Coronary artery (tissue), 2 donors: Measurements from ENCODE around the gene MMP23B.
"Not testable (repeated sequence)": the region's sequence is repeated elsewhere in the genome, so short reads cannot be mapped to it uniquely, and the experiment has no call there.

Experiments used
- DNase-seq: peaks from one replicate; pipeline ENCODE4 v3.0.0-alpha.2; 2017; ENCODE audit warnings: low spot score
- H3K27ac ChIP-seq, 2 donors: fragments of 200-600 bp; sonication (generic); one replicate each; pipeline ENCODE4 v1.5.1; 2016 to 2019
- H3K4me3 ChIP-seq: fragments of 200-600 bp; sonication (generic); 2 replicates; pipeline ENCODE4 v1.5.1; 2016; ENCODE audit warnings: mild to moderate bottlenecking, moderate library complexity
- TF ChIP-seq, protein P1 (sequence below): fragments of 200-600 bp; sonication (generic); IDR thresholded peaks from one replicate; pipeline ENCODE4 v1.5.1; 2019; ENCODE audit warnings: antibody characterized with exemption

MMP23B gene

DNA sequence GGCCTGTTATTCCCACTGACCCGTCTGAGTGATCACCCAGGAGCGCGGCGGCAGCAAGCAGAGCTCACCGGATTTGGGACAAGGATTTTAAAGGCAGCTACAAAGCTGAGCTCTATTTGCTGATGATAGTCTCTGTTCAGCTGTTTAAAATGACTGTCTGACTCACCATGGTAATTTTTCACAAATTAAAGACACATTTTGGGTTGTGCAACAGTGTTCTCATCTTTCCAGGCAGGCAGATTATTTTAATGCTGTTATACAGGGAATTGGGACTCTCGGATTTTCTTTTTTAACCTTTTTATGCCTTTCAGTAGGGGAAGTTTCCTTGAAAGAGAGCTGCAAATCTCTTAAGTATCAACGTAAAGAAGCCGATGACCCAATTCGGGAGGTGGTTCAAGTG is 30.4 kb downstream of the MMP23B start:
- H3K27ac ChIP-seq: peak overlapping the region in 1 of 2 donors; percentile 10
- H3K4me3 ChIP-seq, DNase-seq: not testable (repeated sequence)

DNA sequence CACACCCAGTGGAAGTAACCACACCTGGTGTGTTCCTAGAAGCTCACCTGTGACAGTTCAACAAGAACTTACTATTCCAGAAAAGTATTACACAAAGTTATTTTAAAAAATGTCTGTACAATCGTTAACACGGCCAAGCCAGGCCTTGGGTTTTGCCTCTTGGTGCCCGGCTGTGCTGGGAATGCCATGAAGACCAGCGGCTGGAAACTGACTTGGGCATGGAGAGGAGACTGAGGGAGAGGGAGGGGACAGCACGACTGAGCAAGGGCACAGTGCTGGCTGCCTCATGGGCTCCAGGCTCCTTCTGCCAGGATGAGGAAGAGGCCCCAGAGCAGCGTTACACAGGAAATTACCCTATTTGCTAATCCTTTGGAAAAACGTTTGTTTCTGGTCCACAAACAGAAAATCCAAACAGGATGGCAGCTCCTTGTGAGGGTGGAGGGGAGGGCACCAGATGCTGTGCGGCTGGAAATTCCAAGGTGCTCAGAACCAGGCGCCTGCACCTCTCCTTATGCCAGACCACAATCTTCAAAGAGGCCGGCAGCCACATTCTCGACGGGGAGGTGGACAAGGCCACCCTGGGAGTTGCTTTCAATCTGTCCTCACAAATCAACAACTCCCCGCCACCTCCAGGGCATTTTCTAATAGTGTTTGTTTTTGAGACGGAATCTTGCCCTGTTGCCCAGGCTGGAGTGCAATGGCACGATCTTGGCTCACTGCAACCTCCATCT is 31.0 kb downstream of the MMP23B start:
- DNase-seq, H3K4me3 ChIP-seq: not testable (repeated sequence)
- H3K27ac ChIP-seq: peak overlapping the region in 1 of 2 donors; percentile 10

DNA sequence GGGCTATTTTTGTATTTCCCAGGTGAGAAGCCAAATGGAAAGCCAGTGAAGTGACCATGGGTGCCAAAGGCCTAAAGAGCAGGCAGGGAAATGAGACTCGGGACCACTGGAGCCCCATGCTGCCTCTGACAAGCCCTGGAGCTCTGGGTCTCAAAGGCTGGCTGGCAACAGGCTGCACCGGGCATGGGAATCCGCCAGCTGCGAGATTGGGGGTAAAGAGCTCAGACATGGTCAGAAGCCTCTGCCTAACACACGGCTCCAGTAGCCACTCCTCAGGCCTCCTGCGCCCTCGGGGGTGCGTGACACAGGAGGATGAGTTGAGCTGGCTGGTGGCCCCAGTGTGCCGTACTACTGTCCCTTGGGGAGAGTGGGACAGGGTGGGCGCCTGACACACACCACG is 32.3 kb downstream of the MMP23B start:
- not testable (repeated sequence) for H3K4me3 ChIP-seq, DNase-seq, H3K27ac ChIP-seq

DNA sequence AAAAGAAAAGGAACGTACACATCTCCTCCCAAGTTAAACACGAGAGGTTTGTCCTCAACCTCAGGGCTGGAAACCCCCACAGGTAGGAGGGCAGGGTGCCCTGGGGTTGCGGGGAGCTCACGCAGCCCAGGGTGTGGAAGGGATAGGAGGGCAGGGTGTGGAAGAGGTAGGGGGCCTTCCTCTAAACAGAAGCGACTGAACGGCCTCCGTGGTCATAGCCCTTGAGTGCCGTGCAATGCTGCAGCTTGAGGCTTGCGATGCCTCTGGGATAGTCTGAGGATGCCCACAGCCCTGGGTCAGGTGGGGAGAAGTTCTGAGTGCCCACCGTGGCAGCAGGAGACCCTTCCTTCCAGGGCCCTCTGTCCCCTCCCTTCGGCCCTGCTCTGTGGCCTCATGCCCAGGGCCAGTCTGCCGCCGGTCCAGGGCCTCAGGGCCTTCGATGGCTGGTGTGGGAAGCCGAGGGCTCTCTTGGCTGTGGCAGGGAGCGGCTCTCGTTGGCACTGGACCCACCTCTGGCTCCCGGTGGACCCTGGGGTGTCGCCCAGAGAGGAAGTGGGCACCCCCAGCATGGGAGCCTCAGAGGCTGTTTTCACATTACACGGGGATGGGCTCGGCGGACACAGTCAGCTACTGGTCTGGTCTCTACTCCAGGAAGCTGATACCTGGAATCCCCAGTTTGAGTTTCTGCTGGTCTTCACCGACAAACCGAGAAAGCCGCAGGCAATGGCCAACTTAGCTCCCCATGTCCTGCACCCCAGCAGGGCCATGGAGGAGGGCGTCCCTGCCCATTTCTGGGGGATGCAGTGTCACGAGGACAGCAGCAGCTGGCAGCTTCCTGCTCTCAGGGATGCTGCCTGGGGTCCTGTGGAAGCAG is 33.2 kb downstream of the MMP23B start:
- no peak for DNase-seq

DNA sequence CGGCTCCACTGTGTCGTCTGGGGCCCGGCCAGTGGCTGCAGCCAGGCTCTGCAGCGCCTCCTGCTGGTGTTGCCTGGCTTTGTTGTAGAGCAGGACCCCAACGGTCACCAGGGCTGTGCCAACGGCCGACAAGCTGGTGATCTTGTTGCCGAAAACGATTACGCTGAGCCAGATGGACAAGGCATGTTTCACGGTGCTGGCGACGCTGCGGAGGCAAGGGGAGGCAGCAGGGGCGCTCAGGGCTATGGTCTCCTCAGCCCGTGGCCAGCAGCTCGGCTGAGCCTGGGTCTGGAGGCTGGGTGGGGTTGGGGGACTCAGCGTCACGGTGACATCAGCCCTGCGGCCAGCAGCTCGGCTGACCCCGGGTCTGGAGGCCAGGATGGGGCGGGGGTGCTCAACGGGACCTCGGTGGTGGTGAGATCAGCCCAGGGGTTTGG is 33.9 kb downstream of the MMP23B start:
- Histone ChIP-seq H3K27ac (no peak overlapping the region), H3K4me3 (no peak overlapping the region)
- no peak for DNase-seq
- TF ChIP-seq, protein P1, sequence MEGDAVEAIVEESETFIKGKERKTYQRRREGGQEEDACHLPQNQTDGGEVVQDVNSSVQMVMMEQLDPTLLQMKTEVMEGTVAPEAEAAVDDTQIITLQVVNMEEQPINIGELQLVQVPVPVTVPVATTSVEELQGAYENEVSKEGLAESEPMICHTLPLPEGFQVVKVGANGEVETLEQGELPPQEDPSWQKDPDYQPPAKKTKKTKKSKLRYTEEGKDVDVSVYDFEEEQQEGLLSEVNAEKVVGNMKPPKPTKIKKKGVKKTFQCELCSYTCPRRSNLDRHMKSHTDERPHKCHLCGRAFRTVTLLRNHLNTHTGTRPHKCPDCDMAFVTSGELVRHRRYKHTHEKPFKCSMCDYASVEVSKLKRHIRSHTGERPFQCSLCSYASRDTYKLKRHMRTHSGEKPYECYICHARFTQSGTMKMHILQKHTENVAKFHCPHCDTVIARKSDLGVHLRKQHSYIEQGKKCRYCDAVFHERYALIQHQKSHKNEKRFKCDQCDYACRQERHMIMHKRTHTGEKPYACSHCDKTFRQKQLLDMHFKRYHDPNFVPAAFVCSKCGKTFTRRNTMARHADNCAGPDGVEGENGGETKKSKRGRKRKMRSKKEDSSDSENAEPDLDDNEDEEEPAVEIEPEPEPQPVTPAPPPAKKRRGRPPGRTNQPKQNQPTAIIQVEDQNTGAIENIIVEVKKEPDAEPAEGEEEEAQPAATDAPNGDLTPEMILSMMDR: peak; percentile 28

More for the DNA sequence above, 33.2 kb downstream of the MMP23B start:
- Histone ChIP-seq H3K27ac (no peak overlapping the region), H3K4me3 (no peak overlapping the region)
- TF ChIP-seq, protein P1: no peak

DNA sequence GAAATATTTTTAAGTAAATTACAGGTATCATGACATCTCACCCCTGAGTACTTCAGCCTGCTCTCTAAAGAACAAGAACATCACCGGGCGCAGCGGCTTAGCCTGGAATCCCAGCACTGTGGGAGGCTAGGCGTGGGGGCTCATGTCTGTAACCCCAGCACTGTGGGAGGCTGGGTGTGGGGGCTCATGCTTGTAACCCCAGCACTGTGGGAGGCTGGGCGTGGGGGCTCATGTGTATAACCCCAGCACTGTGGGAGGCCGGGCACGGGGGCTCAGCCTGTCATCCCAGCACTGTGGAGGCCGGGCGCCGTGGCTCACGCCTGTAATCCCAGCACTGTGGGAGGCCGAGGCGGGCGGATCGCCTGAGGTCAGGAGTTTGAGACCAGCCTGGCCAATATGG is 34.6 kb downstream of the MMP23B start:
- H3K27ac ChIP-seq: no peak overlapping the region
- TF ChIP-seq, protein P1: no peak
- no peak for DNase-seq
- no peak overlapping the region for H3K4me3 ChIP-seq

DNA sequence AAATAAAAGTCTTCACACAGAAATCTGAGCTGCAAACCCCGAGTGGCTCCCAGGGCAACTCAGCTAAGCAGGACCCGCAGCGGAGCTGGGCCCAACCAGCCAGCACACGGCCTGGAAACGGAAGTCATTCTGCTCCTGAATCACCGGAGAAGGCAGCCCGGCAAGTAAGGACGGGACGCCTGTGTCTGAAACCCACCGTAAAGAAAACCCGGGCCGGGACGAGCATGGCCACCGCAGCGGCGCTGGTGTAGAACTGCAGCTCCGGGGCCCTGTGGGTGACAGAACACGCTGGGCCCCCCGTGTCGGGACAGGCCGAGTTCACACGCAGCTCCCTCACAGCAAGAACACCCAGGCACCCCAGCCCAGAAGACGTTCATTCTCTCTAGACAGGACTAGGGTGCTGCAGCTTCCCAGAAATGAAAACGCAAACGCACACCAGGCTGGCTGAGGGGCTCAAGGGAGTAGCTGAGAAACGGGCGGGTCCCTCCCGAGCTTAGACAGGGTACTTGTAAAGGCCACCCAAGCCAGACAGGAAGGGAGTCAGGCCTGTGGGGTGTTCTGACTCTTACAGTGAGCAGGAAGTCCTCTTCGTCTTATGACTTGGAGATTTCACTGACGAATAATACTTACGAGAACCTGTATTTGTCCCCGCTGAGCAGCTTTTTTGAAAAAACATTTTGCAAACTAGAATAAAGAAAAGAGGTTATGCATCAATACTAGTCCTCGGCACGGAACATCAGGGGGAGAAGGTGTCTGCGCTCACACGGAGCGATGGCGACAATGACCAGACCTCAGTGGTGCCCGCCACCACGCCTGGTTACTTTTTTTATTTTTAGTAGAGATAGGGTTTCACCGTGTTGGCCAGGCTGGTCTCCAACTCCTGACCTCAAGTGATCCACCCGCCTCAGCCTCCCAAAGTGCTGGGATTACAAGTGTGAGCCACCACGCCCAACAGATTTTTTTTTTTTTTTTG is 37.8 kb downstream of the MMP23B start:
- H3K4me3 ChIP-seq: no peak overlapping the region
- no peak overlapping the region for H3K27ac ChIP-seq
- TF ChIP-seq, protein P1: no peak
- no peak for DNase-seq

DNA sequence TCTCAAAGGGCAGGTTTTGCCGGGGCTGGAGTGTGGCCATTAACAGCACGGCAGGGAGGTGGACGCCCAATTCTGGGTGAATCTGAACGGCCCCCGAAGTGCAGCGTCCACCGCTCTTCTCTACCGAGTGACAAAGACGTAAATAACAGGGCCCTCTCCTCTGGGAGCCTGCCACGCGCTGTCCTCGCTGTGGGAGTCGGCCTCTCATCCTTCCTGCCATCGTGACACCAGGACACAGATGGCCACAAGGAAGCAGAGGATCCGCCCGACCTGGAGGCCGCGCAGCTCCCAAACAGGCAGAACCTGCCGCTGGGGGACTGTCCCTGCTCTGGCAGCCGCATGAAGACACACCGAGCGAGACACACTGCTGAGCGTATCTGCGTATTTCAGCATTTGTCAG is 38.9 kb downstream of the MMP23B start:
- no peak overlapping the region for H3K27ac ChIP-seq
- no peak for DNase-seq
- TF ChIP-seq, protein P1: no peak
- no peak overlapping the region for H3K4me3 ChIP-seq
